Lung (tissue), 12 donors: ENCODE data around the gene ABR. TPM values are rescaled to one million over a fixed set of nuclear protein-coding genes. Genes with fewer than 3 reads are reported as not detected.
"Not testable (repeated sequence)": the region's sequence is repeated elsewhere in the genome, so short reads cannot be mapped to it uniquely, and the experiment has no call there.

Experiments used
- ATAC-seq: fragments of 200-7000 bp; cut with Tn5 transposase; one replicate; pipeline ENCODE4 v1.9.1; 2020; ENCODE audit warnings: moderate number of reproducible peaks; ENCODE audit not compliant: insufficient read depth, low FRiP score
- DNase-seq, 3 donors: peaks; one replicate each; pipeline ENCODE4 v3.0.0-alpha.2; 2013 to 2017
- H3K27ac ChIP-seq, 2 donors: one replicate each; pipeline ENCODE4 v1.5.1; 2013; ENCODE audit warnings: mild to moderate bottlenecking in 2 of 2, moderate library complexity in 2 of 2, control low read depth in 1 of 2, inconsistent platforms in 1 of 2, low read depth in 1 of 2, low read length in 1 of 2
- H3K27me3 ChIP-seq, 3 donors: one replicate each; pipeline ENCODE4 v1.5.1; 2013; ENCODE audit warnings: low read length in 2 of 3; ENCODE audit not compliant: control insufficient read depth in 3 of 3, insufficient read depth in 3 of 3
- H3K36me3 ChIP-seq, 4 donors: one replicate each; pipeline ENCODE4 v1.5.1; 2013; ENCODE audit warnings: low read length in 4 of 4, mild to moderate bottlenecking in 1 of 4, moderate library complexity in 1 of 4; ENCODE audit not compliant: control insufficient read depth in 4 of 4, insufficient read depth in 4 of 4
- H3K4me1 ChIP-seq, 5 donors: one replicate each; pipeline ENCODE4 v1.5.1; 2013; ENCODE audit warnings: low read length in 5 of 5, mild to moderate bottlenecking in 2 of 5, moderate library complexity in 1 of 5; ENCODE audit not compliant: control insufficient read depth in 5 of 5, insufficient read depth in 5 of 5
- H3K4me3 ChIP-seq: one replicate; pipeline ENCODE4 v1.5.1; 2013; ENCODE audit warnings: mild to moderate bottlenecking, control low read depth, moderate library complexity
- H3K9ac ChIP-seq, 2 donors: one replicate each; pipeline ENCODE4 v1.5.1; 2013; ENCODE audit warnings: low read length in 2 of 2, control low read depth in 1 of 2; ENCODE audit not compliant: insufficient read depth in 1 of 2
- H3K9me3 ChIP-seq, 4 donors: one replicate each; pipeline ENCODE4 v1.5.1; 2013; ENCODE audit warnings: low read length in 3 of 4, mild to moderate bottlenecking in 1 of 4, moderate library complexity in 1 of 4; ENCODE audit not compliant: control insufficient read depth in 4 of 4, insufficient read depth in 3 of 4
- CTCF ChIP-seq: IDR thresholded peaks from 2 replicates; pipeline ENCODE4 v1.5.1; 2012; ENCODE audit warnings: mild to moderate bottlenecking; ENCODE audit errors: control extremely low read depth, extremely low read depth
- WGBS, 2 donors: extraction: QIAGEN DNeasy Blood & Tissue Kit; methylation state at CpG; one replicate each; pipeline ENCODE4 v1.1.7; 2013; 5-methylcytosine and 5-hydroxymethylcytosine counted together
- polyA plus RNA-seq, 2 donors: library from polyadenylated mRNA; stranded (reverse); fragments of 200-250 nt; gene quantifications; one replicate each; pipeline ENCODE4 v1.2.1, GENCODE V29; 2013
- total RNA-seq, 2 donors: library from RNA; depleted of rRNA in 1 of 2; stranded (reverse); fragments of >200 nt in 1 of 2; gene quantifications; one replicate each; pipeline ENCODE4 v1.2.1, GENCODE V29; 2014 to 2021
- donor health status: control.
- donor health status: control.
- donor health status: Bipolar disorder and iron deficiency.
- donor health status: healthy.
- donor health status: DM: yes; HTN: yes; CAD: no.

ABR gene
- total and polyA plus RNA-seq, 4 donors: 54.8 to 187 (median 70.2) TPM

GRCh38 chr17:1154704-1155103 lies 25.1 kb downstream of the ABR start:
- no peak for ATAC-seq

GRCh38 chr17:1153795-1154546 lies 25.8 kb downstream of the ABR start:
- no peaks in the 10 kb centered on the region for H3K4me1 ChIP-seq
- 71 to 78% methylated on average over 30 of the region's 30 CpGs for WGBS, 2 donors
- H3K9me3 ChIP-seq: no peaks in the 10 kb centered on the region
- no peak overlapping the region for H3K4me3 ChIP-seq
- DNase-seq (peak; percentile 42 to 64 (median 59)), ATAC-seq (no peak)
- no peak overlapping the region for H3K27ac ChIP-seq
- H3K36me3 ChIP-seq: peaks cover 0 to 7% (median 0%) of the 10 kb centered on the region in 4 donors
- TF ChIP-seq CTCF: no peak
- H3K9ac ChIP-seq: no peak overlapping the region
- H3K27me3 ChIP-seq: peaks cover 0 to 4% (median 0%) of the 10 kb centered on the region in 3 donors

More at GRCh38 chr17:1154704-1155103, 25.1 kb downstream of the ABR start:
- Histone ChIP-seq H3K36me3 (peaks cover 0 to 7% (median 0%) of the 10 kb centered on the region in 4 donors), H3K9me3 (no peaks in the 10 kb centered on the region), H3K4me1 (no peaks in the 10 kb centered on the region), H3K4me3 (no peak overlapping the region), H3K27ac (no peak overlapping the region), H3K27me3 (peaks cover 0 to 4% (median 0%) of the 10 kb centered on the region in 3 donors), H3K9ac (no peak overlapping the region)
- no peak for TF ChIP-seq CTCF
- 84 to 91% methylated on average over 13 to 14 of the region's 14 CpGs for WGBS, 2 donors
- DNase-seq: no peak

- not testable (repeated sequence) for H3K27me3 ChIP-seq, H3K9ac ChIP-seq, H3K36me3 ChIP-seq, DNase-seq, ATAC-seq, H3K9me3 ChIP-seq, H3K4me3 ChIP-seq, H3K27ac ChIP-seq, H3K4me1 ChIP-seq
- 93 to 95% methylated on average over 8 of the region's 8 CpGs for WGBS, 2 donors
These were observed 27.2 kb downstream of the ABR start for GRCh38 chr17:1152582-1152981.

DNA sequence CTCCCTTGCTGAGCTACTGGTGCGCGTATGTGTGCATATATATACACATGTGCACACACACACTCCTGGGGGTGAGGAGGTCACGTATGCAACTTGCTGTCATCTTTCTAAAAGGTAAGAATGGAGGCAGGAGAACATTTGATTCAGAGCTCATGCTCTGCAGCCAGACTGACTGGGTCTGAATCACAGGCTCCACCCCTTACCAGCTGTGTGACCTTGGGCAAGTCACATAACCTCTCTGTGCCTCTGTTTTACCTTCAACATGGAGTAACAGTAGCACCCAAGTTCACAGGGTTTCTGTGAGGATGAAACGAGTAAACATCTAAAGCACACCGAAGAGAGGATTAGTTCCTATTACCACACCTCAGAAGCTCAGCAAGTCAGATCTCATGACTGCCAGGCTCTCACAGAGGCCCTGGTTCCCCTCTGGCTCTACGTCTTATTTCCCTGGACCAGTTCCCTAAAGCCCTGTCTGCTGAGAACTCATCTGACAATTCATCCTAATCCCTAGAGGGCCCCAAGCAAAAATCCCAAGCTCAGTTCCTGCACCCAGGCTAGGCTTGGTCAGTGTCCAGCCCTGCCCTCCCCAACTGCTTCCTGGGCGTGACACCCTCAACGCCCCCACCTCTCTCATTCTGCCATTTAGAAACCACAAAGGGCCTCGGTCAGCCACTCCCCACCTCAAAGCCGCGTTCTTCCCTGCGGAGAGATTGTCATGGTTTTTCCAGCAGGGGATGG lies 28.7 kb downstream of the ABR start:
- DNase-seq (no peak), ATAC-seq (no peak)
- no peaks in the 10 kb centered on the region for H3K4me1 ChIP-seq
- TF ChIP-seq CTCF: no peak
- 54 to 63% methylated on average over 12 of the region's 12 CpGs for WGBS, 2 donors
- peaks cover 0 to 4% (median 0%) of the 10 kb centered on the region in 3 donors for H3K27me3 ChIP-seq
- peaks cover 0 to 4% (median 0%) of the 10 kb centered on the region in 4 donors for H3K36me3 ChIP-seq
- H3K27ac ChIP-seq: no peak overlapping the region
- no peak overlapping the region for H3K4me3 ChIP-seq
- no peaks in the 10 kb centered on the region for H3K9me3 ChIP-seq
- H3K9ac ChIP-seq: no peak overlapping the region
